Brain microvascular endothelial cell (primary cell): Measurements from ENCODE around the gene ZNF513.

ENCODE experiments used
- DNase-seq: peaks from one replicate; pipeline ENCODE4 v3.0.0-alpha.2; 2020
- H3K27ac ChIP-seq: fragments of 250-450 bp; sonication (Bioruptor Pico); 2 replicates; pipeline ENCODE4 v1.5.1; 2020; ENCODE audit warnings: mild to moderate bottlenecking, moderate library complexity
- H3K27me3 ChIP-seq: fragments of 250-450 bp; sonication (Bioruptor Pico); replicated peaks from 2 replicates; pipeline ENCODE4 v1.5.1; 2020; ENCODE audit warnings: mild to moderate bottlenecking
- H3K36me3 ChIP-seq: fragments of 250-450 bp; sonication (Bioruptor Pico); replicated peaks from 2 replicates; pipeline ENCODE4 v1.5.1; 2020; ENCODE audit warnings: mild to moderate bottlenecking
- H3K4me3 ChIP-seq: 2 replicates; pipeline ENCODE4 v1.5.1; 2011; ENCODE audit warnings: low read depth, mild to moderate bottlenecking, control low read depth, low read length, moderate library complexity
- in situ Hi-C: cut with HindIII; loops from 2 replicates; pipeline ENCODE4 v1.10.0; 2017; ENCODE audit warnings: low sequenced_read_pairs, low pct_ligation_motif_present
- TF ChIP-seq, protein P1 (sequence below): IDR thresholded peaks from 2 replicates; pipeline ENCODE4 v1.5.1; 2011; ENCODE audit warnings: low read depth, mild to moderate bottlenecking, moderate library complexity, low read length, control low read depth, inconsistent platforms; ENCODE audit errors: missing control alignments

The ZNF513 gene

DNA sequence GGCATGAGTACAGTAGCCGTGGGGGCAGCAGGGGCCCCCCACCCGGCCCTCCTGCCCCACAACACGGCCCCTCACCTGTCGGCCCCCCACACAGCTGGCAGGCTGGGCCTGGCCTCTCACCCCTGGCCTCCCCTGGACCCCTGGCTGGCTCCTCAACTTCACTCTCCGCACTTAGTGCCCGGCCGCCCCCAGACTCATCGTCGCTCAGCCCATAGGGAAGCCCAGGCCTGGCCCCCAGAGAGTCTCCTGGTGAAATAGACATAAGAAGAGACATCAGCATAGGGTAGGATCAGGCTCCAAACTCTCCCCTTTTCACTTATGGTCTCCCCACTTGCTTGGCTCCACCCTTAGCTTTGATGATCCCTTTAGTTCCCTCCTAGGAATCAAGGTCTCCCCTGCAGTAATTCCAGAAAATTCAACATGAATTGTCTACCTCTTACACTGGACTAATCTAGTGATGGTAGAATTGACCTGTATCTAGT, 1.7 kb downstream of the ZNF513 start:
- TF ChIP-seq, protein P1, sequence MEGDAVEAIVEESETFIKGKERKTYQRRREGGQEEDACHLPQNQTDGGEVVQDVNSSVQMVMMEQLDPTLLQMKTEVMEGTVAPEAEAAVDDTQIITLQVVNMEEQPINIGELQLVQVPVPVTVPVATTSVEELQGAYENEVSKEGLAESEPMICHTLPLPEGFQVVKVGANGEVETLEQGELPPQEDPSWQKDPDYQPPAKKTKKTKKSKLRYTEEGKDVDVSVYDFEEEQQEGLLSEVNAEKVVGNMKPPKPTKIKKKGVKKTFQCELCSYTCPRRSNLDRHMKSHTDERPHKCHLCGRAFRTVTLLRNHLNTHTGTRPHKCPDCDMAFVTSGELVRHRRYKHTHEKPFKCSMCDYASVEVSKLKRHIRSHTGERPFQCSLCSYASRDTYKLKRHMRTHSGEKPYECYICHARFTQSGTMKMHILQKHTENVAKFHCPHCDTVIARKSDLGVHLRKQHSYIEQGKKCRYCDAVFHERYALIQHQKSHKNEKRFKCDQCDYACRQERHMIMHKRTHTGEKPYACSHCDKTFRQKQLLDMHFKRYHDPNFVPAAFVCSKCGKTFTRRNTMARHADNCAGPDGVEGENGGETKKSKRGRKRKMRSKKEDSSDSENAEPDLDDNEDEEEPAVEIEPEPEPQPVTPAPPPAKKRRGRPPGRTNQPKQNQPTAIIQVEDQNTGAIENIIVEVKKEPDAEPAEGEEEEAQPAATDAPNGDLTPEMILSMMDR: no peak
- no peak overlapping the region for H3K4me3 ChIP-seq
- no peaks in the 10 kb centered on the region for H3K27me3 ChIP-seq
- in situ Hi-C loops: no loop called here
- H3K36me3 ChIP-seq: peaks cover 68% of the 10 kb centered on the region
- no peak overlapping the region for H3K27ac ChIP-seq
- DNase-seq: no peak

DNA sequence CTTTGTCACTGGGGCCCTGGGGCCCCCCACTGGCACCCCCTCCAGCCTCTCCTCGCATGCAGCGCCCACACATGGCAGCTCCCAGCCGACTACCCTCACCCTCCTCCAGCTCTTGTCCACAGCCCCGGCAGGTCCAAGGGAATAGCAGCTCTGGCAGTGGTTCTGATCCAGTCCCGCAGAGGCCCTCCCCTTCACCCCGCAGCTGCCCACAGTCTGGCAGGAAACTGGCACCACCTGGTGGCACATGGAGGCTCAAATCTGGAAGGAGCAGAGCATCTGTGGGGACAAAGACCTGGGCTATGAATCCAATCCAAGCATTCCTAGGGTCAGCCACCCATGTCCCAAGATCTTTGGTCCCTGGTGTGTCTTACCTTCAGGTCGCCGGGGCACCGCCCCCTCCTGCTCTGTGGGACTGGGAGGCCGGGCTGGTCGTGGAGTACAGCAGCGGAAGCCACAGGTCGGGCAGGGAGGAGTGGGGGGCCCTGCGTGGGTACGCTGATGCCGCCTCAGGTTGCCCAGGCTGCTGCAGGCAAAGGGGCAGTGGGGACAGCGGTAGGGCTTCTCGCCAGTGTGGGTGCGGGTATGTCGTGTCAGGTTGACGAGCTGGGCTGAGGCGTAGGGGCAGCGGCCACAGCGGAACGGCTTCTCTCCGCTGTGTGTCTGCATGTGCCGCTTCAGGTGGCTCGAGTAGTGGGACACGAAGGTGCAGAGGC, 2.3 kb downstream of the ZNF513 start:
- H3K4me3 ChIP-seq: no peak overlapping the region

GRCh38 chr2:27377618-27378095, 2.9 kb downstream of the ZNF513 start:
- in situ Hi-C loops: no loop called here
- TF ChIP-seq, protein P1: no peak
- no peaks in the 10 kb centered on the region for H3K27me3 ChIP-seq
- no peak overlapping the region for H3K4me3 ChIP-seq
- H3K27ac ChIP-seq: no peak overlapping the region
- DNase-seq: no peak
- H3K36me3 ChIP-seq: peaks cover 75% of the 10 kb centered on the region

More for the DNA sequence above, 2.3 kb downstream of the ZNF513 start:
- no peak overlapping the region for H3K27ac ChIP-seq
- DNase-seq: no peak
- H3K36me3 ChIP-seq: peaks cover 69% of the 10 kb centered on the region
- TF ChIP-seq, protein P1: peak; percentile 45
- no peaks in the 10 kb centered on the region for H3K27me3 ChIP-seq
- in situ Hi-C loops: no loop called here

GRCh38 chr2:27376866-27377617, 3.5 kb downstream of the ZNF513 start:
- no peak for DNase-seq
- H3K27ac ChIP-seq: no peak overlapping the region
- H3K27me3 ChIP-seq: no peaks in the 10 kb centered on the region
- no peak overlapping the region for H3K4me3 ChIP-seq
- in situ Hi-C loops: no loop called here
- peaks cover 75% of the 10 kb centered on the region for H3K36me3 ChIP-seq
- TF ChIP-seq, protein P1: no peak

GRCh38 chr2:27376151-27376865, 4.2 kb downstream of the ZNF513 start:
- Histone ChIP-seq H3K36me3 (peaks cover 67% of the 10 kb centered on the region), H3K27ac (no peak overlapping the region), H3K4me3 (no peak overlapping the region), H3K27me3 (no peaks in the 10 kb centered on the region)
- DNase-seq: no peak
- TF ChIP-seq, protein P1: no peak
- in situ Hi-C loops: no loop called here
